ENCODE results near the gene CHERP.
"Not testable (repeated sequence)": the region's sequence is repeated elsewhere in the genome, so short reads cannot be mapped to it uniquely, and the experiment has no call there.

CHERP gene

GRCh38 chr19:16520074-16520973 lies 21.9 kb downstream of the CHERP start:
- DNase-seq (ENCODE audit: low spot score): no peak

GRCh38 chr19:16519230-16519687 lies 23.0 kb downstream of the CHERP start:
- no peak for DNase-seq (ENCODE audit: low spot score)

GRCh38 chr19:16518483-16519229 lies 23.6 kb downstream of the CHERP start:
- DNase-seq (ENCODE audit: low spot score): no peak

- DNase-seq (ENCODE audit: low spot score): no peak
These were observed 24.2 kb downstream of the CHERP start for GRCh38 chr19:16518061-16518460.

GRCh38 chr19:16516923-16517610 lies 25.2 kb downstream of the CHERP start:
- no peak for DNase-seq (ENCODE audit: low spot score)

- DNase-seq (ENCODE audit: low spot score): no peak
These were observed 25.9 kb downstream of the CHERP start for GRCh38 chr19:16516381-16516780.

- no peak for DNase-seq (ENCODE audit: low spot score)
These were observed 27.7 kb downstream of the CHERP start for GRCh38 chr19:16514383-16515019.

GRCh38 chr19:16512611-16513010 lies 29.6 kb downstream of the CHERP start:
- not testable (repeated sequence) for DNase-seq (ENCODE audit: low spot score)

GRCh38 chr19:16509141-16510061 lies 32.8 kb downstream of the CHERP start:
- no peak for DNase-seq (ENCODE audit: low spot score)

- DNase-seq (ENCODE audit: low spot score): no peak
These were observed 33.7 kb downstream of the CHERP start for GRCh38 chr19:16508546-16508945.

- no peak for DNase-seq (ENCODE audit: low spot score)
These were observed 35.3 kb downstream of the CHERP start for GRCh38 chr19:16506961-16507360.

GRCh38 chr19:16506161-16506560 lies 36.1 kb downstream of the CHERP start:
- not testable (repeated sequence) for DNase-seq (ENCODE audit: low spot score)

- no peak for DNase-seq (ENCODE audit: low spot score)
These were observed 38.0 kb downstream of the CHERP start for GRCh38 chr19:16504271-16504670.

GRCh38 chr19:16497837-16498236 lies 44.4 kb downstream of the CHERP start:
- DNase-seq (ENCODE audit: low spot score): no peak

- no peak for DNase-seq (ENCODE audit: low spot score)
These were observed 45.2 kb downstream of the CHERP start for GRCh38 chr19:16497042-16497441.

- DNase-seq (ENCODE audit: low spot score): no peak
These were observed 45.6 kb downstream of the CHERP start for GRCh38 chr19:16496613-16496983.

- peak; percentile 96 for DNase-seq (ENCODE audit: low spot score)
These were observed 46.1 kb downstream of the CHERP start, which contains the start of the genes C19orf44 and CALR3 for GRCh38 chr19:16495982-16496612. Gene C19orf44, plus strand, starts transcription at chr19:16496394. Its CDS starts 4,399 bp downstream, at chr19:16500793. Gene CALR3, minus strand, starts transcription at chr19:16496167. Its CDS starts 38 bp downstream, at chr19:16496129.

- DNase-seq (ENCODE audit: low spot score): not testable (repeated sequence)
These were observed 55.8 kb downstream of the CHERP start for GRCh38 chr19:16486476-16486875.

- no peak for DNase-seq (ENCODE audit: low spot score)
These were observed 59.5 kb downstream of the CHERP start for GRCh38 chr19:16482745-16483144.

GRCh38 chr19:16477311-16477710 lies 64.9 kb downstream of the CHERP start:
- no peak for DNase-seq (ENCODE audit: low spot score)

Data from CD4-positive, alpha-beta T cell treated with Interleukin-6 at 100 ng/mL for 8 hours (primary cell).